ENCODE results near the gene CKS2.

CKS2 gene

GRCh38 chr9:89350988-89351557 lies 40.1 kb downstream of the CKS2 start:
- no peak for DNase-seq

- no peak for DNase-seq
Observed at GRCh38 chr9:89351584-89352300, 40.7 kb downstream of the CKS2 start.

GRCh38 chr9:89352451-89352850 lies 41.5 kb downstream of the CKS2 start:
- DNase-seq, result no peak

- DNase-seq, result no peak
Observed at GRCh38 chr9:89352874-89353649, 42.1 kb downstream of the CKS2 start.

- DNase-seq, result no peak
Observed at GRCh38 chr9:89353989-89354388, 43.0 kb downstream of the CKS2 start.

GRCh38 chr9:89354471-89354870 lies 43.5 kb downstream of the CKS2 start:
- DNase-seq, result no peak

GRCh38 chr9:89356782-89357181 lies 45.8 kb downstream of the CKS2 start:
- no peak for DNase-seq

GRCh38 chr9:89357331-89358197 lies 46.6 kb downstream of the CKS2 start:
- DNase-seq, result no peak

GRCh38 chr9:89358376-89358916 lies 47.5 kb downstream of the CKS2 start:
- DNase-seq, result no peak

- no peak for DNase-seq
Observed at GRCh38 chr9:89358985-89359384, 48.0 kb downstream of the CKS2 start.

GRCh38 chr9:89359751-89360261 lies 48.8 kb downstream of the CKS2 start:
- DNase-seq, result no peak

- no peak for DNase-seq
Observed at GRCh38 chr9:89360465-89360864, 49.5 kb downstream of the CKS2 start.

GRCh38 chr9:89361031-89361430 lies 50.0 kb downstream of the CKS2 start:
- no peak for DNase-seq

- DNase-seq, result no peak
Observed at GRCh38 chr9:89361816-89362646, 51.0 kb downstream of the CKS2 start.

- no peak for DNase-seq
Observed at GRCh38 chr9:89362647-89363310, 51.8 kb downstream of the CKS2 start.

- no peak for DNase-seq
Observed at GRCh38 chr9:89363311-89363670, 52.3 kb downstream of the CKS2 start.

GRCh38 chr9:89363921-89364665 lies 53.1 kb downstream of the CKS2 start:
- no peak for DNase-seq

GRCh38 chr9:89364666-89365531 lies 53.9 kb downstream of the CKS2 start:
- DNase-seq, result no peak

GRCh38 chr9:89365532-89365912 lies 54.5 kb downstream of the CKS2 start:
- DNase-seq, result no peak
